HepG2 (cell line): ENCODE data around the gene EBF3.

ENCODE experiments used
- CEBPB ChIP-seq: IDR thresholded peaks from 2 replicates; pipeline ENCODE4 v1.6.1; 2011; ENCODE audit warnings: low read depth, low read length, improper control_type of control experiment, borderline replicate concordance
- CREM ChIP-seq, 2 experiments: sonication (generic) in 1 of 2; formaldehyde crosslinking in 1 of 2; IDR thresholded peaks; 2 replicates each; pipeline versions ENCODE4 v1.4.0 to v1.6.1; 2016 to 2020; ENCODE audit warnings: antibody characterized with exemption in 1 of 2, mild to moderate bottlenecking in 1 of 2, missing genetic modification reagents in 1 of 2
- EZH2 ChIP-seq: conservative IDR thresholded peaks from 2 replicates; pipeline ENCODE4 v1.6.1; 2012; ENCODE audit warnings: mild to moderate bottlenecking, low read depth, low read length, moderate library complexity
- POLR2A ChIP-seq, 2 experiments: IDR thresholded peaks; 2 replicates each; pipeline ENCODE4 v1.6.1; 2011; ENCODE audit warnings: low read depth in 2 of 2, low read length in 2 of 2, mild to moderate bottlenecking in 1 of 2, moderate library complexity in 1 of 2; ENCODE audit not compliant: insufficient read depth in 1 of 2
- PRPF4 ChIP-seq: fragments of 200-400 bp; formaldehyde crosslinking; IDR thresholded peaks from 2 replicates; pipeline ENCODE4 v1.6.1; 2016; ENCODE audit warnings: low read length, low read depth; ENCODE audit not compliant: poor library complexity, severe bottlenecking
- SMAD3 ChIP-seq: sonication (generic); formaldehyde crosslinking; IDR thresholded peaks from 2 replicates; pipeline ENCODE4 v1.4.0; 2020; ENCODE audit warnings: missing genetic modification reagents
- TCF7 ChIP-seq: sonication (generic); IDR thresholded peaks from 2 replicates; pipeline ENCODE4 v1.6.1; 2016; ENCODE audit warnings: antibody characterized with exemption, low read depth
- USF2 ChIP-seq, 2 experiments: sonication (generic) in 1 of 2; formaldehyde crosslinking in 1 of 2; IDR thresholded peaks; 2 replicates each; pipeline versions ENCODE4 v1.5.1 to v1.6.1; 2011 to 2020; ENCODE audit warnings: borderline replicate concordance in 1 of 2, low read depth in 1 of 2, low read length in 1 of 2, mild to moderate bottlenecking in 1 of 2, missing genetic modification reagents in 1 of 2, moderate library complexity in 1 of 2
- YY1 ChIP-seq: IDR thresholded peaks from 2 replicates; pipeline ENCODE4 v1.6.1; 2011; ENCODE audit warnings: low read length, low read depth, moderate library complexity, mild to moderate bottlenecking; ENCODE audit not compliant: insufficient read depth, insufficient replicate concordance
- ZNF281 ChIP-seq: sonication (generic); formaldehyde crosslinking; IDR thresholded peaks from 2 replicates; pipeline ENCODE4 v1.4.0; 2020; ENCODE audit warnings: missing genetic modification reagents, borderline replicate concordance
- ZNF569 ChIP-seq: sonication (generic); formaldehyde crosslinking; IDR thresholded peaks from 2 replicates; pipeline ENCODE4 v1.5.0; 2020; ENCODE audit warnings: mild to moderate bottlenecking, missing genetic modification reagents, moderate library complexity, borderline replicate concordance
- ZNF782 ChIP-seq: sonication (generic); formaldehyde crosslinking; IDR thresholded peaks from 2 replicates; pipeline ENCODE4 v1.4.0; 2020; ENCODE audit warnings: missing genetic modification reagents, mild to moderate bottlenecking, borderline replicate concordance
- ZSCAN22 ChIP-seq: sonication (generic); formaldehyde crosslinking; IDR thresholded peaks from 2 replicates; pipeline ENCODE4 v1.4.0; 2020; ENCODE audit warnings: mild to moderate bottlenecking, missing genetic modification reagents
- TF ChIP-seq, protein P1 (sequence below): IDR thresholded peaks from 2 replicates; pipeline ENCODE4 v1.6.1; 2016

DNA sequence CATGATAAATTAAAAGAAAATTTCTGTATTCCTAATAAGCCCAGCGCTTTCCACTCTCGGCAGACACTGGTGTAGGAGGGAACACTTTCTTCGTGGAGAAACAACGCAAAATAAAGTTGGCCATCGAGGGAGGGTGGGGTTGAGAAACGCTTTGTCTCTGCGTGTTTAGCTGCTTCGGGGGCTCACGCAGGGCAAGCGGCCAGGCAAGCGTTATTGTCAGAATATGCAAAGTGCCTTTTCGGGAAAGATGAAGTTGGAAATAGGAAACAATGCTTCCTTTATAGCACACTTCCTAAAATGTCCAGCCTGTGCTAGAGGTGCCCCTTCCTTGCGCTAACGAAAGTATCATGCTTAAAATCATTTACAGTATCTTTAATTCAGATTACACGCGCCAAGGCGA lies 1.9 kb upstream of the EBF3 start:
- TF ChIP-seq EZH2 (no peak), TCF7 (no peak), CREM (IDR thresholded peaks at IDR 0.05) (no peak), CREM (CRISPR knock-in tag; IDR thresholded peaks at IDR 0.05) (no peak), SMAD3 (CRISPR knock-in tag) (no peak), ZNF569 (CRISPR knock-in tag) (no peak), ZSCAN22 (CRISPR knock-in tag) (no peak), CEBPB (no peak), POLR2A (IDR thresholded peaks at IDR 0.05; ENCODE audit: insufficient read depth in 1 of 2, low read depth in 2 of 2, low read length in 2 of 2) (no peak), USF2 (IDR thresholded peaks at IDR 0.05; ENCODE audit: low read depth, low read length) (no peak), USF2 (CRISPR knock-in tag; IDR thresholded peaks at IDR 0.05; ENCODE audit: borderline replicate concordance) (no peak), YY1 (no peak), PRPF4 (no peak), ZNF281 (CRISPR knock-in tag) (no peak), ZNF782 (no peak)
- TF ChIP-seq, protein P1, sequence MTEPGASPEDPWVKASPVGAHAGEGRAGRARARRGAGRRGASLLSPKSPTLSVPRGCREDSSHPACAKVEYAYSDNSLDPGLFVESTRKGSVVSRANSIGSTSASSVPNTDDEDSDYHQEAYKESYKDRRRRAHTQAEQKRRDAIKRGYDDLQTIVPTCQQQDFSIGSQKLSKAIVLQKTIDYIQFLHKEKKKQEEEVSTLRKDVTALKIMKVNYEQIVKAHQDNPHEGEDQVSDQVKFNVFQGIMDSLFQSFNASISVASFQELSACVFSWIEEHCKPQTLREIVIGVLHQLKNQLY (CRISPR knock-in tag), result no peak
